Stimulated activated CD8-positive, alpha-beta memory T cell treated with anti-CD3 and anti-CD28 coated beads, Interleukin-2, amount 100 ng/mL, for 1 hour (primary cell): ENCODE results near the gene HECTD1.
"Not testable (repeated sequence)": the region's sequence is repeated elsewhere in the genome, so short reads cannot be mapped to it uniquely, and the experiment has no call there.

ENCODE experiments used
- DNase-seq, 2 donors: peaks; one replicate each; pipeline ENCODE4 v3.0.0-alpha.2; 2020; ENCODE audit warnings: low read depth in 2 of 2

The HECTD1 gene

GRCh38 chr14:31154956-31155355 lies 52.6 kb downstream of the HECTD1 start:
- no peak for DNase-seq

GRCh38 chr14:31142455-31143087 lies 65.0 kb downstream of the HECTD1 start:
- DNase-seq = no peak

GRCh38 chr14:31139301-31139847 lies 68.2 kb downstream of the HECTD1 start:
- no peak for DNase-seq

GRCh38 chr14:31138301-31138700 lies 69.3 kb downstream of the HECTD1 start:
- DNase-seq = no peak

GRCh38 chr14:31137214-31137889 lies 70.2 kb downstream of the HECTD1 start:
- DNase-seq = no peak

GRCh38 chr14:31133133-31133532 lies 74.5 kb downstream of the HECTD1 start:
- no peak for DNase-seq

GRCh38 chr14:31128601-31129526 lies 78.7 kb downstream of the HECTD1 start:
- DNase-seq = no peak

GRCh38 chr14:31127690-31128089 lies 79.9 kb downstream of the HECTD1 start:
- no peak for DNase-seq

- DNase-seq = no peak
Observed at GRCh38 chr14:31126680-31127079, 80.9 kb downstream of the HECTD1 start.

- no peak for DNase-seq
Observed at GRCh38 chr14:31125231-31125630, 82.4 kb downstream of the HECTD1 start.

GRCh38 chr14:31124197-31124596 lies 83.4 kb downstream of the HECTD1 start:
- DNase-seq = no peak

- no peak for DNase-seq
Observed at GRCh38 chr14:31122921-31123320, 84.7 kb downstream of the HECTD1 start.

- no peak for DNase-seq
Observed at GRCh38 chr14:31122098-31122611, 85.4 kb downstream of the HECTD1 start.

- no peak for DNase-seq
Observed at GRCh38 chr14:31118892-31119291, 88.7 kb downstream of the HECTD1 start.

GRCh38 chr14:31113794-31114193 lies 93.8 kb downstream of the HECTD1 start:
- no peak for DNase-seq

- DNase-seq = no peak
Observed at GRCh38 chr14:31110872-31111271, 96.7 kb downstream of the HECTD1 start.

- no peak for DNase-seq
Observed at GRCh38 chr14:31109257-31109656, 98.3 kb downstream of the HECTD1 start.

GRCh38 chr14:31106768-31107167 lies 100.8 kb downstream of the HECTD1 start:
- no peak for DNase-seq

GRCh38 chr14:31097081-31097480 lies 110.5 kb downstream of the HECTD1 start:
- no peak for DNase-seq

- no peak for DNase-seq
Observed at GRCh38 chr14:31096255-31096654, 111.3 kb downstream of the HECTD1 start.

GRCh38 chr14:31095817-31096216 lies 111.8 kb downstream of the HECTD1 start:
- not testable (repeated sequence) for DNase-seq
